Measurements from ENCODE around the gene TUBB6. TPM values are rescaled to one million over a fixed set of nuclear protein-coding genes. Genes with fewer than 3 reads are reported as not detected.
A peak's percentile ranks its signal among the peaks of the same experiment; 100 is the strongest.

Gene TUBB6
- total and polyA plus RNA-seq, 2 of the 13 experiments (the other 11 are each of a cell fraction or from before 2014, with no cell fraction given), result 9.9 to 28.6 TPM

DNA sequence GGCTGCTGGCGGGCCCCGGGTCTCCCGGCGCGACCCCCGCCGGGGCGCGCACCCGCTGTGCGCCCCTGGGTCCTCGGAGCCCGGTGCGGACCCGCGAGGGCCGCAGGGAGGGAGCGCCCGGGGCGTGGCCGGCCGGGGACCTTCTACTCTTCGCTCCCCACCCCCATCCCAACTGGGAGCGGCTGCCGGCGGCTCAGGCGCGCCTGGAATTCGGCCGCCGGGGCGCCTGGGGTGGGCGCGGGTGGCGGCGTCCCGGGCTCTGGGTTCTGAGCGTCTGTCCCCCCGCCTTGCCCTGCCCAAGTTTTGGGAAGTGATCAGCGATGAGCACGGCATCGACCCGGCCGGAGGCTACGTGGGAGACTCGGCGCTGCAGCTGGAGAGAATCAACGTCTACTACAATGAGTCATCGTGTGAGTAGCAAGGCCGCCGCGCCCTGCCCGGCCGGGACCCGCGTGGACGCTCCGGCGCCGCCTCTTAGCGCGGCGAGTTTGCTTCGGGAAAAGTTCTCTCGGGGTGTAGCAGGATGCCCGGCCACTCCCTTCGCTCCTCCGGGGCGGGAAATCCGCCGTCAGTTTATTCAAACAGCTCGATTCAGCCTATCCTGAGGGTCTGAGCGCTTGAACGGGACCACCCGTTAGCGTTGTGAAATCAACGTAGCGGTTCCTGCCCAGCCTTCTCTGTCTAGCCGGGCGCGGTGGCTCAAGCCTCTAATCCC is 502 bp downstream of the TUBB6 start (continued):
- TF ChIP-seq ZNF496 (CRISPR knock-in tag; IDR thresholded peaks at IDR 0.05; ENCODE audit: insufficient replicate concordance), result no peak
- TF ChIP-seq REXO4 (CRISPR knock-in tag; IDR thresholded peaks at IDR 0.05; ENCODE audit: borderline replicate concordance), result no peak
- no peak for TF ChIP-seq MEIS1 (CRISPR knock-in tag; IDR thresholded peaks at IDR 0.05; ENCODE audit: borderline replicate concordance)
- no peak for TF ChIP-seq POLR2AphosphoS5 (IDR thresholded peaks at IDR 0.05; ENCODE audit: low read depth, low read length)
- no peak for TF ChIP-seq FIP1L1 (IDR thresholded peaks at IDR 0.05; ENCODE audit: borderline replicate concordance, insufficient read depth, low read depth, low read length)
- TF ChIP-seq CEBPB (IDR thresholded peaks at IDR 0.05; ENCODE audit: borderline replicate concordance, low read depth, low read length), result peak; percentile 27; the same call in 1 of the 2 replicates
- TF ChIP-seq GLMP (CRISPR knock-in tag; IDR thresholded peaks at IDR 0.05; ENCODE audit: borderline replicate concordance), result no peak
- no peak for TF ChIP-seq PLSCR1 (CRISPR knock-in tag; IDR thresholded peaks at IDR 0.05; ENCODE audit: borderline replicate concordance)
- TF ChIP-seq NCOA2 (CRISPR knock-in tag; IDR thresholded peaks at IDR 0.05), result no peak
- TF ChIP-seq JARID2 (CRISPR knock-in tag; IDR thresholded peaks at IDR 0.05; ENCODE audit: insufficient replicate concordance), result no peak
- TF ChIP-seq ZNF549 (CRISPR knock-in tag; IDR thresholded peaks at IDR 0.05), result no peak
- no peak for TF ChIP-seq HOXA5 (CRISPR knock-in tag; IDR thresholded peaks at IDR 0.05)
- TF ChIP-seq MED1 (CRISPR knock-in tag; IDR thresholded peaks at IDR 0.05), result peak; percentile 19; the same call in 1 of the 2 replicates
- TF ChIP-seq, protein P1, sequence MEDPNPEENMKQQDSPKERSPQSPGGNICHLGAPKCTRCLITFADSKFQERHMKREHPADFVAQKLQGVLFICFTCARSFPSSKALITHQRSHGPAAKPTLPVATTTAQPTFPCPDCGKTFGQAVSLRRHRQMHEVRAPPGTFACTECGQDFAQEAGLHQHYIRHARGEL (CRISPR knock-in tag; IDR thresholded peaks at IDR 0.05), result no peak
- TF ChIP-seq, protein P2, sequence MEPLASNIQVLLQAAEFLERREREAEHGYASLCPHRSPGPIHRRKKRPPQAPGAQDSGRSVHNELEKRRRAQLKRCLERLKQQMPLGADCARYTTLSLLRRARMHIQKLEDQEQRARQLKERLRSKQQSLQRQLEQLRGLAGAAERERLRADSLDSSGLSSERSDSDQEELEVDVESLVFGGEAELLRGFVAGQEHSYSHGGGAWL (CRISPR knock-in tag; IDR thresholded peaks at IDR 0.05), result no peak
- TF ChIP-seq ZSCAN5A (CRISPR knock-in tag; IDR thresholded peaks at IDR 0.05; ENCODE audit: borderline replicate concordance), result no peak
- no peak for TF ChIP-seq ZNF431 (CRISPR knock-in tag; IDR thresholded peaks at IDR 0.05; ENCODE audit: borderline replicate concordance, low read depth)
- TF ChIP-seq ZBTB8A (CRISPR knock-in tag; IDR thresholded peaks at IDR 0.05; ENCODE audit: borderline replicate concordance, low read depth), result no peak
- no peak for TF ChIP-seq SMC3 (IDR thresholded peaks at IDR 0.05; ENCODE audit: low read length)
- no peak for TF ChIP-seq DMTF1 (CRISPR knock-in tag; IDR thresholded peaks at IDR 0.05)
- no peak for TF ChIP-seq NONO (IDR thresholded peaks at IDR 0.05)
- TF ChIP-seq NONO (CRISPR knock-in tag; conservative IDR thresholded peaks at IDR 0.05), result no peak
- TF ChIP-seq PAWR (CRISPR knock-in tag; IDR thresholded peaks at IDR 0.05; ENCODE audit: borderline replicate concordance), result no peak

All from HepG2 (cell line).